HG02852 (cell line): ENCODE measurements around the gene PIK3R2.

Experiments
- ATAC-seq: cut with Tn5 transposase; IDR thresholded peaks from one replicate; pipeline ENCODE4 v1.9.1; 2021; ENCODE audit warnings: mild to moderate bottlenecking, moderate library complexity; ENCODE audit not compliant: unreplicated experiment

PIK3R2 gene

GRCh38 chr19:18122860-18123795 is 29.8 kb upstream of the PIK3R2 start:
- no peak for ATAC-seq

GRCh38 chr19:18123819-18124218 is 29.1 kb upstream of the PIK3R2 start:
- ATAC-seq = no peak

GRCh38 chr19:18126097-18126496 is 26.9 kb upstream of the PIK3R2 start:
- ATAC-seq = no peak

GRCh38 chr19:18128044-18128443 is 24.9 kb upstream of the PIK3R2 start:
- ATAC-seq = no peak

- no peak for ATAC-seq
Observed at GRCh38 chr19:18128805-18129204, 24.2 kb upstream of the PIK3R2 start.

GRCh38 chr19:18130523-18131242 is 22.3 kb upstream of the PIK3R2 start:
- ATAC-seq = no peak

GRCh38 chr19:18131841-18132596 is 20.9 kb upstream of the PIK3R2 start:
- ATAC-seq = no peak

GRCh38 chr19:18135712-18136584 is 17.0 kb upstream of the PIK3R2 start:
- no peak for ATAC-seq

GRCh38 chr19:18137242-18137641 is 15.7 kb upstream of the PIK3R2 start:
- ATAC-seq = no peak

GRCh38 chr19:18137657-18138339 is 15.2 kb upstream of the PIK3R2 start:
- ATAC-seq = no peak

- ATAC-seq = no peak
Observed at GRCh38 chr19:18140473-18140872, 12.5 kb upstream of the PIK3R2 start.

GRCh38 chr19:18141031-18141430 is 11.9 kb upstream of the PIK3R2 start:
- ATAC-seq = no peak

GRCh38 chr19:18143902-18144301 is 9.1 kb upstream of the PIK3R2 start:
- no peak for ATAC-seq

GRCh38 chr19:18144361-18144760 is 8.6 kb upstream of the PIK3R2 start:
- no peak for ATAC-seq

GRCh38 chr19:18144906-18145305 is 8.1 kb upstream of the PIK3R2 start:
- ATAC-seq = no peak

- no peak for ATAC-seq
Observed at GRCh38 chr19:18145391-18145999, 7.5 kb upstream of the PIK3R2 start.

- ATAC-seq = no peak
Observed at GRCh38 chr19:18147396-18147795, 5.6 kb upstream of the PIK3R2 start.

- ATAC-seq = no peak
Observed at GRCh38 chr19:18149596-18149975, 3.4 kb upstream of the PIK3R2 start.
